NCI-H69 (cell line): ENCODE measurements around the gene KCND3.
"Not testable (repeated sequence)": the region's sequence is repeated elsewhere in the genome, so short reads cannot be mapped to it uniquely, and the experiment has no call there.

Experiments used
- DNase-seq: peaks from one replicate; lab custom pipeline; 2025; lab: John Stamatoyannopoulos, UW

The KCND3 gene

GRCh38 chr1:111775966-111776365, 213.5 kb downstream of the KCND3 start:
- DNase-seq: no peak

- DNase-seq: no peak
Measured at GRCh38 chr1:111770916-111771315, 218.6 kb downstream of the KCND3 start.

- DNase-seq: peak; percentile 53
Measured at GRCh38 chr1:111769517-111770146, 219.8 kb downstream of the KCND3 start.

- no peak for DNase-seq
Measured at GRCh38 chr1:111768625-111769024, 220.8 kb downstream of the KCND3 start.

- DNase-seq: no peak
Measured at GRCh38 chr1:111768023-111768422, 221.4 kb downstream of the KCND3 start.

- no peak for DNase-seq
Measured at GRCh38 chr1:111762332-111762731, 227.1 kb downstream of the KCND3 start.

GRCh38 chr1:111761717-111762116, 227.8 kb downstream of the KCND3 start:
- DNase-seq: no peak

- DNase-seq: no peak
Measured at GRCh38 chr1:111758373-111758772, 231.1 kb downstream of the KCND3 start.

GRCh38 chr1:111756124-111756513, 233.3 kb downstream of the KCND3 start:
- DNase-seq: no peak

- DNase-seq: peak; percentile 95
Measured at GRCh38 chr1:111755331-111756123, 233.9 kb downstream of the KCND3 start, which contains the start of gene DDX20. DDX20 (plus strand) TSS chr1:111755901; CDS start chr1:111755925, 24 bp downstream.

GRCh38 chr1:111754984-111755330, 234.5 kb downstream of the KCND3 start:
- peak; percentile 78 for DNase-seq

- no peak for DNase-seq
Measured at GRCh38 chr1:111751906-111752575, 237.4 kb downstream of the KCND3 start.

GRCh38 chr1:111750856-111751255, 238.6 kb downstream of the KCND3 start:
- no peak for DNase-seq

- DNase-seq: no peak
Measured at GRCh38 chr1:111749628-111750027, 239.8 kb downstream of the KCND3 start.

GRCh38 chr1:111747947-111748346, 241.5 kb downstream of the KCND3 start:
- no peak for DNase-seq

- DNase-seq: peak; percentile 71
Measured at GRCh38 chr1:111747282-111747734, 242.2 kb downstream of the KCND3 start.

GRCh38 chr1:111746614-111746999, 242.9 kb downstream of the KCND3 start:
- no peak for DNase-seq

GRCh38 chr1:111745675-111746613, 243.5 kb downstream of the KCND3 start:
- peak; percentile 46 for DNase-seq

GRCh38 chr1:111743679-111744101, 245.8 kb downstream of the KCND3 start:
- no peak for DNase-seq

- no peak for DNase-seq
Measured at GRCh38 chr1:111742938-111743549, 246.4 kb downstream of the KCND3 start.

GRCh38 chr1:111742292-111742691, 247.2 kb downstream of the KCND3 start:
- not testable (repeated sequence) for DNase-seq
